GM12878 (cell line): ENCODE results near the gene TMX4. TPM values are rescaled to one million over a fixed set of nuclear protein-coding genes. Genes with fewer than 3 reads are reported as not detected.
A peak's percentile ranks its signal among the peaks of the same experiment; 100 is the strongest.

ENCODE experiments used
- ATAC-seq: fragments of 200-7000 bp; cut with Tn5 transposase; 3 replicates; pipeline ENCODE4 v1.9.1; 2020; ENCODE audit warnings: mild to moderate bottlenecking, moderate library complexity
- BruUV-seq: library from RNA; stranded (reverse); fragments of 400-500 nt; replicated peaks from 2 replicates; lab custom pipeline; 2021; lab: Mats Ljungman, UMichigan
- CTCF ChIA-PET: fragments of 300-600 bp; sonication (Branson Sonifier 250); formaldehyde crosslinking; extraction: SDS; loops from one replicate; lab custom pipeline; 2021; ENCODE audit warnings: inconsistent platforms; lab: Yijun Ruan, JAX
- POLR2A ChIA-PET: fragments of 350-600 bp; formaldehyde crosslinking; extraction: SDS; loops from one replicate; lab custom pipeline; 2021; ENCODE audit warnings: inconsistent platforms; lab: Charles Lee
- RAD21 ChIA-PET: fragments of 300-600 bp; sonication (Branson Sonifier 250); formaldehyde crosslinking; loops from one replicate; lab custom pipeline; 2023; ENCODE audit warnings: antibody characterized with exemption; ENCODE audit not compliant: unreplicated experiment; lab: Charles Lee
- SMC1A ChIA-PET: fragments of 300-600 bp; sonication (Branson Sonifier 250); formaldehyde crosslinking; loops from one replicate; lab custom pipeline; 2023; ENCODE audit not compliant: unreplicated experiment, uncharacterized antibody; lab: Charles Lee
- DNase-seq: peaks from one replicate; pipeline ENCODE4 v3.0.0-alpha.2; 2011; ENCODE audit warnings: low read depth, low spot score
- FAIRE-seq: peaks from 3 replicates; lab custom pipeline; 2011; peaks lifted over from hg19 to GRCh38; lab: Jason Lieb, UNC
- H2AFZ ChIP-seq: 2 replicates; pipeline ENCODE4 v1.6.0; 2011; ENCODE audit warnings: low read depth, low read length, control low read depth; ENCODE audit not compliant: control insufficient read depth
- H3K27ac ChIP-seq: 2 replicates; pipeline ENCODE4 v1.5.1; 2011; ENCODE audit warnings: control low read depth; ENCODE audit not compliant: control insufficient read depth, insufficient read depth
- H3K27me3 ChIP-seq, 2 experiments: replicated peaks in 1 of 2; 2 replicates each; pipeline versions ENCODE4 v1.6.0 to v1.6.1; 2011; ENCODE audit warnings: low read length in 1 of 2; ENCODE audit not compliant: control insufficient read depth in 2 of 2, insufficient read depth in 2 of 2
- H3K36me3 ChIP-seq, 2 experiments: 2 replicates each; pipeline ENCODE4 v1.5.1; 2011; ENCODE audit warnings: low read length in 1 of 2; ENCODE audit not compliant: control insufficient read depth in 2 of 2, insufficient read depth in 2 of 2
- H3K4me1 ChIP-seq: 2 replicates; pipeline ENCODE4 v1.6.1; 2011; ENCODE audit warnings: mild to moderate bottlenecking, low read length, moderate library complexity, mixed read lengths; ENCODE audit not compliant: control insufficient read depth, insufficient read depth
- H3K4me2 ChIP-seq: 2 replicates; pipeline ENCODE4 v1.6.0; 2011; ENCODE audit warnings: control low read depth; ENCODE audit not compliant: control insufficient read depth, insufficient read depth
- H3K4me3 ChIP-seq: fragments of 200-600 bp; sonication (generic); 2 replicates; pipeline ENCODE4 v1.5.1; 2016
- H3K79me2 ChIP-seq: 2 replicates; pipeline ENCODE4 v1.6.0; 2011; ENCODE audit warnings: low read length; ENCODE audit not compliant: control insufficient read depth, insufficient read depth
- H3K9ac ChIP-seq: 2 replicates; pipeline ENCODE4 v1.8.0; 2011; ENCODE audit warnings: low read length, control low read depth, mixed read lengths; ENCODE audit not compliant: control insufficient read depth, insufficient read depth
- H3K9me3 ChIP-seq: replicated peaks from 3 replicates; pipeline ENCODE4 v1.5.1; 2011; ENCODE audit warnings: mild to moderate bottlenecking, low read length; ENCODE audit not compliant: control insufficient read depth, insufficient read depth
- H4K20me1 ChIP-seq: 2 replicates; pipeline ENCODE4 v1.6.0; 2011; ENCODE audit not compliant: control insufficient read depth, insufficient read depth
- BHLHE40 ChIP-seq, 2 experiments: fragments of 450-650 bp in 1 of 2; IDR thresholded peaks; 2 replicates each; pipeline ENCODE4 v1.6.1; 2011 to 2017; ENCODE audit warnings: low read depth in 2 of 2, borderline replicate concordance in 1 of 2, improper control_type of control experiment in 1 of 2, low read length in 1 of 2, mild to moderate bottlenecking in 1 of 2
- DPF2 ChIP-seq: fragments of 450-650 bp; IDR thresholded peaks from 2 replicates; pipeline ENCODE4 v1.6.1; 2017; ENCODE audit warnings: mild to moderate bottlenecking
- ESRRA ChIP-seq: IDR thresholded peaks from 2 replicates; pipeline ENCODE4 v1.6.1; 2012; ENCODE audit warnings: mild to moderate bottlenecking, low read length, improper control_type of control experiment
- HDAC6 ChIP-seq: fragments of 200-600 bp; sonication (generic); IDR thresholded peaks from one replicate; pipeline ENCODE4 v1.8.0; 2017; ENCODE audit warnings: antibody characterized with exemption; ENCODE audit not compliant: unreplicated experiment
- HDGF ChIP-seq: fragments of 450-650 bp; IDR thresholded peaks from 2 replicates; pipeline ENCODE4 v1.6.1; 2016; ENCODE audit warnings: antibody characterized with exemption
- POLR2AphosphoS2 ChIP-seq: IDR thresholded peaks from 2 replicates; pipeline ENCODE4 v1.6.1; 2011; ENCODE audit warnings: low read depth, mild to moderate bottlenecking, low read length, improper control_type of control experiment, moderate library complexity
- RUNX3 ChIP-seq: IDR thresholded peaks from 2 replicates; pipeline ENCODE4 v1.6.1; 2012; ENCODE audit warnings: low read length, inconsistent platforms
- SMAD5 ChIP-seq: IDR thresholded peaks from 2 replicates; pipeline ENCODE4 v1.6.1; 2016; ENCODE audit warnings: antibody characterized with exemption, low read depth
- SPI1 ChIP-seq: IDR thresholded peaks from 2 replicates; pipeline ENCODE4 v1.6.1; 2011; ENCODE audit warnings: low read depth, mild to moderate bottlenecking, low read length, moderate library complexity, borderline replicate concordance; ENCODE audit not compliant: insufficient read depth
- SREBF2 ChIP-seq: IDR thresholded peaks from 2 replicates; pipeline ENCODE4 v1.6.1; 2012; ENCODE audit warnings: mild to moderate bottlenecking, low read length
- STAT1 ChIP-seq: fragments of 450-650 bp; conservative IDR thresholded peaks from 2 replicates; pipeline ENCODE4 v1.6.1; 2014; ENCODE audit warnings: antibody characterized with exemption, mild to moderate bottlenecking
- ZZZ3 ChIP-seq: IDR thresholded peaks from 2 replicates; pipeline ENCODE4 v1.6.1; 2011; ENCODE audit warnings: low read depth; ENCODE audit not compliant: control insufficient read depth, insufficient read length
- WGBS: methylation state at CpG from one replicate; pipeline ENCODE4 v1.1.6; 2016; ENCODE audit warnings: low lambda C conversion rate; ENCODE audit not compliant: insufficient replicate concordance, insufficient coverage; ENCODE audit errors: missing lambda C conversion rate; 5-methylcytosine and 5-hydroxymethylcytosine counted together
- in situ Hi-C: fragments of 300-500 bp; cut with MboI; formaldehyde crosslinking; loops from 9 replicates; pipeline ENCODE4 v1.14.3; 2018; ENCODE audit warnings: mixed read lengths
- intact Hi-C: fragments of 100-400 bp; cut with micrococcal nuclease; formaldehyde crosslinking; loops from one replicate; pipeline ENCODE4 v1.14.2; 2022; ENCODE audit not compliant: unreplicated experiment
- polyA plus RNA-seq, 11 experiments: library from polyadenylated mRNA; depleted of rRNA in 4 of 11; unstranded in 6 of 11; stranded (reverse) in 5 of 11; fragments of >200 nt; fragmentation: Nextera tagmentation in 4 of 11; fragmentation: Illumina TruSeq in 1 of 11; extraction: Ambion mirVana in 4 of 11; extraction: Trizol in 1 of 11; gene quantifications; 1 replicate in 1 of 11; 2 replicates in 10 of 11; pipeline versions ENCODE4 v1.2.1 to v1.2.3, GENCODE V29; 2011 to 2016; ENCODE audit warnings: inconsistent platforms in 2 of 11, missing spikeins in 2 of 11, low read depth in 1 of 11
- total RNA-seq, 4 experiments: library from RNA; depleted of rRNA in 3 of 4; stranded (reverse); fragments of >200 nt in 3 of 4; fragmentation: Illumina TruSeq in 1 of 4; extraction: Trizol in 1 of 4; gene quantifications; 2 replicates each; pipeline versions ENCODE4 v1.2.1 to v1.2.3, GENCODE V29; 2013 to 2021
- TF ChIP-seq, protein P1 (sequence below): IDR thresholded peaks from 2 replicates; pipeline ENCODE4 v1.6.1; 2012; ENCODE audit warnings: low read length, inconsistent platforms
- TF ChIP-seq, protein P2 (sequence below): fragments of 450-650 bp; IDR thresholded peaks from 2 replicates; pipeline ENCODE4 v1.6.1; 2017; ENCODE audit warnings: borderline replicate concordance
- TF ChIP-seq, protein P3 (sequence below), 3 experiments: IDR thresholded peaks in 2 of 3; conservative IDR thresholded peaks in 1 of 3; 2 replicates each; pipeline ENCODE4 v1.5.1; 2011; ENCODE audit warnings: low read depth in 3 of 3, low read length in 3 of 3, mild to moderate bottlenecking in 3 of 3, control low read depth in 2 of 3, moderate library complexity in 2 of 3, inconsistent platforms in 1 of 3, mixed read lengths in 1 of 3; ENCODE audit not compliant: control insufficient read depth in 2 of 3, insufficient read depth in 1 of 3; ENCODE audit errors: extremely low read depth in 1 of 3

The TMX4 gene
- total and polyA plus RNA-seq, 10 of the 15 experiments (the other 5 are each of a cell fraction or from before 2014, with no cell fraction given): 3.9 to 19.9 (median 11.1) TPM

DNA sequence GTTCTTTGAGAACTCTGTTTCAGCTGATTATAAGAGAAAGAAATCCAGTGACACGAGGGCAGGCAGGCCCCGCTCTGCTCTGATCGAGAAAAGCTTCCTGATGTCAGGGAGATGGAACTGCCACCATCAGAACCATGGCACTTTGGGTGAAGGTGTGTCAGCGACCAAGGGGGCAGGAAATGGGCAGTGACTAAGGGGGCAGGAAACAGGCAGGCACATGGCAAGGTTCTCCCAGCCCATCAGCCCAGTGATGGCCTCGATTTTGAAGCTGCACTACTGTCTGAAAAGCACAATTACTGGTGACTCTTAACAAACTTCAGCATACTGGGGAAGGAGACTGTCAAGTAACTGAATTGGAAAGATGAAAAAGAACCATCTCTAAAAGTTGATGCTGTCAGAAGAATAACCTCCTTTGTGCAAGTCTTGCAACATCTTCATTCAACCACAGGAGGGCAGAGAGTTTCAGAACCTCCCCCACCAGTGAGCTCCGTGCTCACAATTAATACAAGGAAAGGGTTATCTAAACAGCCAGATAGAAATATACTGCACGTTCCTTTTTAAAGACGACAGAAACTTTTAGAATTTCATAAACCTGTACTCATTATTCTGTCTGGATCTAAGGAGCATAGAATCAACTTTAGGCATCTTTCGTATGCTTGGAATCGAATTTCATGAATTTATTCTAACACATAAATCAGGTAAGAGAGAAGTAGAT, 39.1 kb downstream of the TMX4 start:
- DNase-seq (no peak), ATAC-seq (peak; percentile 84), FAIRE-seq (no peak)
- ChIA-PET POLR2A (no interaction called here), SMC1A (interaction anchor here (0.7 to 2.2 kb wide), 6 partner anchors 31 to 73 kb away, joined by 3 to 8 read pairs (median 3); no protein-coding TSS in a partner anchor), RAD21 (interaction anchor here (0.7 to 1.0 kb wide), 4 partner anchors 18 to 741 kb away, joined by 3 to 7 read pairs (median 3); no protein-coding TSS in a partner anchor), CTCF (interaction anchor here (0.7 to 2.3 kb wide), 10 partner anchors 12 to 742 kb away, joined by 3 to 12 read pairs (median 4); no protein-coding TSS in a partner anchor)
- no peaks in the 10 kb centered on the region for H3K27me3 ChIP-seq
- no peak overlapping the region for H3K27ac ChIP-seq
- WGBS: 62% methylated on average over 10 of the region's 10 CpGs
- H3K9me3 ChIP-seq: no peaks in the 10 kb centered on the region
- H3K4me3 ChIP-seq: no peak overlapping the region
- intact Hi-C loops: loop anchor here (1.0 kb wide), 1 partner anchor 742 kb away; no protein-coding TSS in a partner anchor
- no peak overlapping the region for H3K4me2 ChIP-seq
- no peaks in the 10 kb centered on the region for H4K20me1 ChIP-seq
- H3K9ac ChIP-seq: no peak overlapping the region
- peaks cover 2 to 9% of the 10 kb centered on the region in 2 experiments for H3K36me3 ChIP-seq
- no TSS peak for BruUV-seq
- no peaks in the 10 kb centered on the region for H3K4me1 ChIP-seq
- in situ Hi-C loops: no loop called here
- no peak overlapping the region for H2AFZ ChIP-seq
- H3K79me2 ChIP-seq: no peaks in the 10 kb centered on the region
- TF ChIP-seq DPF2 (no peak), HDGF (no peak), SPI1 (no peak), SREBF2 (no peak), ESRRA (no peak), POLR2AphosphoS2 (no peak), RUNX3 (0 out of 2 replicates have a peak, but pooled peaks have one; percentile 11), HDAC6 (no peak), STAT1 (no peak), ZZZ3 (no peak), BHLHE40 (IDR thresholded peaks at IDR 0.05; ENCODE audit: borderline replicate concordance in 1 of 2, low read depth in 2 of 2, low read length in 1 of 2) (no peak), SMAD5 (no peak)
- TF ChIP-seq, protein P1, sequence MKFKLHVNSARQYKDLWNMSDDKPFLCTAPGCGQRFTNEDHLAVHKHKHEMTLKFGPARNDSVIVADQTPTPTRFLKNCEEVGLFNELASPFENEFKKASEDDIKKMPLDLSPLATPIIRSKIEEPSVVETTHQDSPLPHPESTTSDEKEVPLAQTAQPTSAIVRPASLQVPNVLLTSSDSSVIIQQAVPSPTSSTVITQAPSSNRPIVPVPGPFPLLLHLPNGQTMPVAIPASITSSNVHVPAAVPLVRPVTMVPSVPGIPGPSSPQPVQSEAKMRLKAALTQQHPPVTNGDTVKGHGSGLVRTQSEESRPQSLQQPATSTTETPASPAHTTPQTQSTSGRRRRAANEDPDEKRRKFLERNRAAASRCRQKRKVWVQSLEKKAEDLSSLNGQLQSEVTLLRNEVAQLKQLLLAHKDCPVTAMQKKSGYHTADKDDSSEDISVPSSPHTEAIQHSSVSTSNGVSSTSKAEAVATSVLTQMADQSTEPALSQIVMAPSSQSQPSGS: no peak
- TF ChIP-seq, protein P2, sequence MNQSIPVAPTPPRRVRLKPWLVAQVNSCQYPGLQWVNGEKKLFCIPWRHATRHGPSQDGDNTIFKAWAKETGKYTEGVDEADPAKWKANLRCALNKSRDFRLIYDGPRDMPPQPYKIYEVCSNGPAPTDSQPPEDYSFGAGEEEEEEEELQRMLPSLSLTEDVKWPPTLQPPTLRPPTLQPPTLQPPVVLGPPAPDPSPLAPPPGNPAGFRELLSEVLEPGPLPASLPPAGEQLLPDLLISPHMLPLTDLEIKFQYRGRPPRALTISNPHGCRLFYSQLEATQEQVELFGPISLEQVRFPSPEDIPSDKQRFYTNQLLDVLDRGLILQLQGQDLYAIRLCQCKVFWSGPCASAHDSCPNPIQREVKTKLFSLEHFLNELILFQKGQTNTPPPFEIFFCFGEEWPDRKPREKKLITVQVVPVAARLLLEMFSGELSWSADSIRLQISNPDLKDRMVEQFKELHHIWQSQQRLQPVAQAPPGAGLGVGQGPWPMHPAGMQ: no peak
- TF ChIP-seq, protein P3, sequence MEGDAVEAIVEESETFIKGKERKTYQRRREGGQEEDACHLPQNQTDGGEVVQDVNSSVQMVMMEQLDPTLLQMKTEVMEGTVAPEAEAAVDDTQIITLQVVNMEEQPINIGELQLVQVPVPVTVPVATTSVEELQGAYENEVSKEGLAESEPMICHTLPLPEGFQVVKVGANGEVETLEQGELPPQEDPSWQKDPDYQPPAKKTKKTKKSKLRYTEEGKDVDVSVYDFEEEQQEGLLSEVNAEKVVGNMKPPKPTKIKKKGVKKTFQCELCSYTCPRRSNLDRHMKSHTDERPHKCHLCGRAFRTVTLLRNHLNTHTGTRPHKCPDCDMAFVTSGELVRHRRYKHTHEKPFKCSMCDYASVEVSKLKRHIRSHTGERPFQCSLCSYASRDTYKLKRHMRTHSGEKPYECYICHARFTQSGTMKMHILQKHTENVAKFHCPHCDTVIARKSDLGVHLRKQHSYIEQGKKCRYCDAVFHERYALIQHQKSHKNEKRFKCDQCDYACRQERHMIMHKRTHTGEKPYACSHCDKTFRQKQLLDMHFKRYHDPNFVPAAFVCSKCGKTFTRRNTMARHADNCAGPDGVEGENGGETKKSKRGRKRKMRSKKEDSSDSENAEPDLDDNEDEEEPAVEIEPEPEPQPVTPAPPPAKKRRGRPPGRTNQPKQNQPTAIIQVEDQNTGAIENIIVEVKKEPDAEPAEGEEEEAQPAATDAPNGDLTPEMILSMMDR (IDR thresholded peaks at IDR 0.05 in 2 of 3, conservative IDR thresholded peaks at IDR 0.05 in 1 of 3; ENCODE audit: control insufficient read depth in 2 of 3, extremely low read depth in 1 of 3, insufficient read depth in 1 of 3, low read depth in 3 of 3, low read length in 3 of 3): peak; percentile 46 to 49 (median 47); a peak in 4 of 6 replicates
